GM23338 (cell line): ENCODE measurements around the gene PCSK6. TPM values are rescaled to one million over a fixed set of nuclear protein-coding genes. Genes with fewer than 3 reads are reported as not detected.

ENCODE experiments used
- ATAC-seq: fragments of 200-7000 bp; cut with Tn5 transposase; 3 replicates; pipeline ENCODE4 v1.9.1; 2020
- DNase-seq: peaks from one replicate; pipeline ENCODE4 v3.0.0-alpha.2; 2015; ENCODE audit warnings: low spot score
- H2AFZ ChIP-seq: fragments of 200-600 bp; sonication (generic); 2 replicates; pipeline ENCODE4 v1.8.0; 2016; ENCODE audit warnings: antibody characterized with exemption, mild to moderate bottlenecking, moderate library complexity
- H3F3A ChIP-seq: fragments of 200-600 bp; sonication (generic); replicated peaks from 2 replicates; pipeline ENCODE4 v1.8.0; 2017; ENCODE audit warnings: antibody characterized with exemption, mixed run types, low read depth
- H3K27ac ChIP-seq: fragments of 200-600 bp; sonication (generic); 2 replicates; pipeline ENCODE4 v1.6.1; 2016; ENCODE audit warnings: low read depth
- H3K27me3 ChIP-seq: fragments of 200-600 bp; sonication (generic); 2 replicates; pipeline ENCODE4 v1.8.0; 2016; ENCODE audit warnings: mild to moderate bottlenecking, mixed run types, moderate library complexity; ENCODE audit not compliant: insufficient read depth
- H3K36me3 ChIP-seq: fragments of 200-600 bp; sonication (generic); 2 replicates; pipeline ENCODE4 v1.8.0; 2016; ENCODE audit warnings: mild to moderate bottlenecking; ENCODE audit not compliant: insufficient read depth
- H3K4me1 ChIP-seq: fragments of 200-600 bp; sonication (generic); 2 replicates; pipeline ENCODE4 v1.8.0; 2016; ENCODE audit warnings: mild to moderate bottlenecking, moderate library complexity; ENCODE audit not compliant: insufficient read depth
- H3K4me2 ChIP-seq: fragments of 200-600 bp; sonication (generic); 2 replicates; pipeline ENCODE4 v1.7.1; 2017; ENCODE audit warnings: mixed run types
- H3K4me3 ChIP-seq: fragments of 200-600 bp; sonication (generic); 2 replicates; pipeline ENCODE4 v1.6.1; 2016; ENCODE audit warnings: mixed run types
- H3K79me2 ChIP-seq: fragments of 200-600 bp; sonication (generic); replicated peaks from 2 replicates; pipeline ENCODE4 v1.8.0; 2017; ENCODE audit warnings: mild to moderate bottlenecking; ENCODE audit not compliant: insufficient read depth
- H3K9me2 ChIP-seq: fragments of 200-600 bp; sonication (generic); 2 replicates; pipeline ENCODE4 v1.8.0; 2017; ENCODE audit not compliant: insufficient read depth
- H4K20me1 ChIP-seq: fragments of 200-600 bp; sonication (generic); replicated peaks from 2 replicates; pipeline ENCODE4 v1.8.0; 2017; ENCODE audit warnings: mild to moderate bottlenecking; ENCODE audit not compliant: insufficient read depth
- H3K27ac Mint-ChIP-seq: 2 replicates; pipeline ENCODE4 v1.8.0; 2020; ENCODE audit warnings: inconsistent platforms, mild to moderate bottlenecking, moderate library complexity, mixed read lengths
- H3K27me3 Mint-ChIP-seq: 3 replicates; pipeline ENCODE4 v1.8.0; 2022; ENCODE audit warnings: low read depth, mild to moderate bottlenecking, moderate library complexity, mixed read lengths, inconsistent platforms; ENCODE audit not compliant: insufficient read depth, poor library complexity
- H3K36me3 Mint-ChIP-seq: 3 replicates; pipeline ENCODE4 v1.8.0; 2021; ENCODE audit warnings: low read depth, mild to moderate bottlenecking, inconsistent platforms, moderate library complexity, mixed read lengths
- H3K4me1 Mint-ChIP-seq: 3 replicates; pipeline ENCODE4 v1.8.0; 2020; ENCODE audit warnings: mild to moderate bottlenecking, inconsistent platforms, mixed read lengths
- H3K4me3 Mint-ChIP-seq: 3 replicates; pipeline ENCODE4 v1.8.0; 2021; ENCODE audit warnings: moderate library complexity, mild to moderate bottlenecking, inconsistent platforms, mixed read lengths
- H3K9me3 Mint-ChIP-seq: 3 replicates; pipeline ENCODE4 v1.8.0; 2020; ENCODE audit warnings: moderate library complexity, mild to moderate bottlenecking, inconsistent platforms, mixed read lengths
- POLR2AphosphoS5 ChIP-seq: IDR thresholded peaks from 2 replicates; pipeline ENCODE4 v1.6.1; 2016; ENCODE audit warnings: antibody characterized with exemption, low read depth
- ZNF114 ChIP-seq: fragments of 250-450 bp; sonication (Bioruptor Pico); IDR thresholded peaks from 2 replicates; pipeline ENCODE4 v1.5.0; 2020; ENCODE audit warnings: mild to moderate bottlenecking, moderate library complexity
- ZNF331 ChIP-seq: fragments of 250-450 bp; sonication (Bioruptor Pico); IDR thresholded peaks from 2 replicates; pipeline ENCODE4 v1.5.0; 2020; ENCODE audit warnings: low read depth, mild to moderate bottlenecking, moderate library complexity
- polyA plus RNA-seq: library from polyadenylated mRNA; unstranded; fragments of >200 nt; fragmentation: Nextera tagmentation; extraction: Ambion mirVana; gene quantifications from 2 replicates; pipeline ENCODE4 v1.2.1, GENCODE V29; 2016
- total RNA-seq: library from RNA; depleted of rRNA; stranded (reverse); fragments of >200 nt; shearing (Covaris generic); gene quantifications from 2 replicates; pipeline ENCODE4 v1.2.3, GENCODE V29; 2014
- TF ChIP-seq, protein P1 (sequence below): fragments of 250-450 bp; sonication (Bioruptor Pico); IDR thresholded peaks from 2 replicates; pipeline ENCODE4 v1.5.0; 2020; ENCODE audit warnings: mild to moderate bottlenecking, moderate library complexity

Gene PCSK6
- total and polyA plus RNA-seq, 2 experiments from 2014 or later, result 1.7 to 6.7 TPM

DNA sequence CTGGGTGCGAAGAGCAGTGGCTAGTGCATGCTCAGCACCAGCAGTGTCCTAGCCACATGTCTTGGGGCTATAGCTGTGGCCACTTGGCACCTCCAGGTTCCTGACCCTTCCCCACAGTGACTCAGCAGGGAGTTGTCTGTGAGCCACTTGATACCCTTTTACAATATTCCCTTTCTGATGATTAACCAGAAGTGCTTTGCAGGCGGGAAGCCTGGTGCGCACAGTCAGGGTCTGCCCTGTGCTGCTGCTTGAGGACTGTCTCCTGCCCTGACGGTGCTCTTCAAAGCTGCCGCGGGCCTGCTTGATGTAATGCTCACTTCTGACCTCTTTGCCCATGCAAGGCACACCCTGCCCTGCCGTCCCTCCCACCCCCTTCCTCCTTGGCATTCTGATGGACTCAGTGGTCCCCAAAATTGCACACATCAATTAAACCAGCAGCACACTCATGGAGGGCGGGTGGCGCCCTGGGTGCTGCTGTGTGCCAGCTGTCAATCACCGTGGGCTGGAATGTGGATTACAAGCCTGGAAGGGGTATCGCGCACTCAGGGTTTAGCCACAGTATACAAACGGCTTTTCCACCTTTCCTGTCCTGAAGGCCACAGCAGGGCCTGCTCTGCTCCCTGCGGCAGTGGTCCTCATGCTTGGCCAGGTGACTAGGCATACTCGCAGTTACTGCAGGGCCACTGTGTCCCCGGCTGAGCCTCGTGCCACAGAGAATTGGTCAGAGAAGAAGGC lies 40.9 kb upstream of the PCSK6 start (continued):
- TF ChIP-seq, protein P1, sequence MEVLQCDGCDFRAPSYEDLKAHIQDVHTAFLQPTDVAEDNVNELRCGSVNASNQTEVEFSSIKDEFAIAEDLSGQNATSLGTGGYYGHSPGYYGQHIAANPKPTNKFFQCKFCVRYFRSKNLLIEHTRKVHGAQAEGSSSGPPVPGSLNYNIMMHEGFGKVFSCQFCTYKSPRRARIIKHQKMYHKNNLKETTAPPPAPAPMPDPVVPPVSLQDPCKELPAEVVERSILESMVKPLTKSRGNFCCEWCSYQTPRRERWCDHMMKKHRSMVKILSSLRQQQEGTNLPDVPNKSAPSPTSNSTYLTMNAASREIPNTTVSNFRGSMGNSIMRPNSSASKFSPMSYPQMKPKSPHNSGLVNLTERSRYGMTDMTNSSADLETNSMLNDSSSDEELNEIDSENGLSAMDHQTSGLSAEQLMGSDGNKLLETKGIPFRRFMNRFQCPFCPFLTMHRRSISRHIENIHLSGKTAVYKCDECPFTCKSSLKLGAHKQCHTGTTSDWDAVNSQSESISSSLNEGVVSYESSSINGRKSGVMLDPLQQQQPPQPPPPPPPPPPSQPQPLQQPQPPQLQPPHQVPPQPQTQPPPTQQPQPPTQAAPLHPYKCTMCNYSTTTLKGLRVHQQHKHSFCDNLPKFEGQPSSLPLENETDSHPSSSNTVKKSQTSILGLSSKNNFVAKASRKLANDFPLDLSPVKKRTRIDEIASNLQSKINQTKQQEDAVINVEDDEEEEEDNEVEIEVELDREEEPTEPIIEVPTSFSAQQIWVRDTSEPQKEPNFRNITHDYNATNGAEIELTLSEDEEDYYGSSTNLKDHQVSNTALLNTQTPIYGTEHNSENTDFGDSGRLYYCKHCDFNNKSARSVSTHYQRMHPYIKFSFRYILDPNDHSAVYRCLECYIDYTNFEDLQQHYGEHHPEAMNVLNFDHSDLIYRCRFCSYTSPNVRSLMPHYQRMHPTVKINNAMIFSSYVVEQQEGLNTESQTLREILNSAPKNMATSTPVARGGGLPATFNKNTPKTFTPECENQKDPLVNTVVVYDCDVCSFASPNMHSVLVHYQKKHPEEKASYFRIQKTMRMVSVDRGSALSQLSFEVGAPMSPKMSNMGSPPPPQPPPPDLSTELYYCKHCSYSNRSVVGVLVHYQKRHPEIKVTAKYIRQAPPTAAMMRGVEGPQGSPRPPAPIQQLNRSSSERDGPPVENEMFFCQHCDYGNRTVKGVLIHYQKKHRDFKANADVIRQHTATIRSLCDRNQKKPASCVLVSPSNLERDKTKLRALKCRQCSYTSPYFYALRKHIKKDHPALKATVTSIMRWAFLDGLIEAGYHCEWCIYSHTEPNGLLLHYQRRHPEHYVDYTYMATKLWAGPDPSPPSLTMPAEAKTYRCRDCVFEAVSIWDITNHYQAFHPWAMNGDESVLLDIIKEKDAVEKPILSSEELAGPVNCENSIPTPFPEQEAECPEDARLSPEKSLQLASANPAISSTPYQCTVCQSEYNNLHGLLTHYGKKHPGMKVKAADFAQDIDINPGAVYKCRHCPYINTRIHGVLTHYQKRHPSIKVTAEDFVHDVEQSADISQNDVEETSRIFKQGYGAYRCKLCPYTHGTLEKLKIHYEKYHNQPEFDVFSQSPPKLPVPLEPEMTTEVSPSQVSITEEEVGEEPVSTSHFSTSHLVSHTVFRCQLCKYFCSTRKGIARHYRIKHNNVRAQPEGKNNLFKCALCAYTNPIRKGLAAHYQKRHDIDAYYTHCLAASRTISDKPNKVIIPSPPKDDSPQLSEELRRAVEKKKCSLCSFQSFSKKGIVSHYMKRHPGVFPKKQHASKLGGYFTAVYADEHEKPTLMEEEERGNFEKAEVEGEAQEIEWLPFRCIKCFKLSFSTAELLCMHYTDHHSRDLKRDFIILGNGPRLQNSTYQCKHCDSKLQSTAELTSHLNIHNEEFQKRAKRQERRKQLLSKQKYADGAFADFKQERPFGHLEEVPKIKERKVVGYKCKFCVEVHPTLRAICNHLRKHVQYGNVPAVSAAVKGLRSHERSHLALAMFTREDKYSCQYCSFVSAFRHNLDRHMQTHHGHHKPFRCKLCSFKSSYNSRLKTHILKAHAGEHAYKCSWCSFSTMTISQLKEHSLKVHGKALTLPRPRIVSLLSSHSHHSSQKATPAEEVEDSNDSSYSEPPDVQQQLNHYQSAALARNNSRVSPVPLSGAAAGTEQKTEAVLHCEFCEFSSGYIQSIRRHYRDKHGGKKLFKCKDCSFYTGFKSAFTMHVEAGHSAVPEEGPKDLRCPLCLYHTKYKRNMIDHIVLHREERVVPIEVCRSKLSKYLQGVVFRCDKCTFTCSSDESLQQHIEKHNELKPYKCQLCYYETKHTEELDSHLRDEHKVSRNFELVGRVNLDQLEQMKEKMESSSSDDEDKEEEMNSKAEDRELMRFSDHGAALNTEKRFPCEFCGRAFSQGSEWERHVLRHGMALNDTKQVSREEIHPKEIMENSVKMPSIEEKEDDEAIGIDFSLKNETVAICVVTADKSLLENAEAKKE (CRISPR knock-in tag), result no peak

- no peaks in the 10 kb centered on the region for H4K20me1 ChIP-seq
- H3K9me2 ChIP-seq, result no peaks in the 10 kb centered on the region
- DNase-seq, result no peak
- no peaks in the 10 kb centered on the region for H3F3A ChIP-seq
- H3K36me3 ChIP-seq, result no peaks in the 10 kb centered on the region
- H3K27me3 ChIP-seq, result no peaks in the 10 kb centered on the region
- TF ChIP-seq ZNF114 (CRISPR knock-in tag) (no peak), ZNF331 (CRISPR knock-in tag) (no peak), POLR2AphosphoS5 (no peak)
- TF ChIP-seq, protein P1 (CRISPR knock-in tag), result no peak
- H3K27ac ChIP-seq, result no peak overlapping the region
- no peaks in the 10 kb centered on the region for H3K9me3 Mint-ChIP-seq
- no peak overlapping the region for H3K27ac Mint-ChIP-seq
- no peak overlapping the region for H3K4me3 ChIP-seq
- ATAC-seq, result no peak
- H3K36me3 Mint-ChIP-seq, result no peaks in the 10 kb centered on the region
- H2AFZ ChIP-seq, result no peak overlapping the region; the same call in 1 of the 2 replicates
- no peaks in the 10 kb centered on the region for H3K4me1 ChIP-seq
- H3K4me1 Mint-ChIP-seq, result peaks cover 11% of the 10 kb centered on the region; the same call in 2 of the 3 replicates
- H3K4me3 Mint-ChIP-seq, result no peak overlapping the region
- H3K79me2 ChIP-seq, result no peaks in the 10 kb centered on the region
- H3K4me2 ChIP-seq, result no peak overlapping the region
- peaks cover 9% of the 10 kb centered on the region for H3K27me3 Mint-ChIP-seq
Measured at GRCh38 chr15:101528917-101529299, 39.4 kb upstream of the PCSK6 start.
